GM19043 (cell line): ENCODE results near the gene PANK4.
"Not testable (repeated sequence)": the region's sequence is repeated elsewhere in the genome, so short reads cannot be mapped to it uniquely, and the experiment has no call there.

ENCODE experiments used
- ATAC-seq: cut with Tn5 transposase; IDR thresholded peaks from one replicate; pipeline ENCODE4 v1.9.1; 2021; ENCODE audit warnings: low read depth; ENCODE audit not compliant: unreplicated experiment

PANK4 gene

DNA sequence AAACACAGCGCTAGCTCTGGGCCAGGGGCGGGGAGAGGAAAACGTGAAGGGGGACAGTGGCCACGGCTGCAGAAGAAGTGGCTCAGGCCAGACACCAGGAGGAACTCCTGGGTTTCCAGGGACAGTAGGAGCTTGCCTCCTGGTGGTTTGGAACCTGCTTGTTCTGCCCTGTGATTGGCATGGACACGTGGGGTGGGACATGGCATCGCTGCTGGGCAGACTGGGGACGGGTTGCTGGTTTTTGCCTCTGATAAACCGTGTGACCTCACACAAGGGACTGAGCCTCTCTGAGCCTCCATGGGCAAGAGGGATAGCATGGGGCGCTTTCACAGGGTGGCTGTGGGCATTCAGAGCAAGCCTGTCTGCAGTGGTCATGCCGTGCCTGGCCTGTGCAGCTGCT, 57.9 kb downstream of the PANK4 start:
- ATAC-seq = no peak

DNA sequence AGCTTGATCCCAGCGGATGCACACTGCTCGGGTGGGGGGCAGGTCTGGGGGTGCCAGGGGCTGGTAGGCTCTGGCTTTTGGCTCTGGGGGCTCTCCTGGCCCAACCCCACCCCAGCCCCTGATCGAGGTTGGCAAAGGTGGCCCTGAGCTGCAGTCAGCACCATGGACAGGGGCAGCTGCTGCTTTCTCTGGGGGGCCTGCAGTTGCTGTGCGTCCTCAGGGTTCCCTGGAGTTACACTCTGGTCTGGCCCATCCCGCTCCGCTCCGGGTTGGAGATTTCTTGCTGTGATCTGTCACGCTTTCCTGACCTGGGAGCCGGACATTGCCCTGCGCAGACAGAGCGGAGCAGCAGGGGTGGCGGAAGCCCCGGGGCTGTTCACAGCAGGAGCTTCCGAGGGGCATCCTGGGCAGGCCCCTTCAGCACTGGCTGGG, 58.3 kb downstream of the PANK4 start:
- no peak for ATAC-seq

DNA sequence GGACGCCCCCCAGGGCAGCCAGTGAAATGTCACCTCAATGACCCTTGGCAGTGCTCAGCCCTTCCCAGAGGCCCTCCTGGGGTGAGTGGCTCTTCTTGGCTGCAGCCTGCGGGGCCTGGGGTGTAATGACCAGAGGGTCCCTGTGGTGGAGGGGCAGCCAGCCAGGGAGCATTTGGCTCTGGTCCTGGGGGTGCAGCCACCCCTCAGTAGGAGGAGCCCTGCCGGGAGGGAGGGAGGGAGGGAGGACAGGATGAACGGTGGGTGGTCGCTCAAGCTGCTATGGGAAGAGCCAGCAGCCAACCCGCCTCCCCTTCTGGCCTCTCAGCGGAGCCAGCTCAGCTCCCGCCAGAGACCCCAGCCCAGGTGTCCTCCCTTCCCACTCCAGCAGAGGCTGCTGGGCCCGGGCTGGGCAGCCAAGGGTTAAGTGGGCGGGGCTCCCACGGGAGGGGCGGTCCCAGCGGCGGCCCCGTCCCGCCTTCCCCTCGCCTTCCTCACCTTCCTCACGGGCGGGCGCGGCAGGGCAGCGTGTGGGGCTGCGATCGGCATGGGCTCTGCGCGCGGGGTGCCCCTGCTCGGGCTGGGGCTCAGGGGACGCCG, 59.3 kb downstream of the PANK4 start:
- no peak for ATAC-seq

DNA sequence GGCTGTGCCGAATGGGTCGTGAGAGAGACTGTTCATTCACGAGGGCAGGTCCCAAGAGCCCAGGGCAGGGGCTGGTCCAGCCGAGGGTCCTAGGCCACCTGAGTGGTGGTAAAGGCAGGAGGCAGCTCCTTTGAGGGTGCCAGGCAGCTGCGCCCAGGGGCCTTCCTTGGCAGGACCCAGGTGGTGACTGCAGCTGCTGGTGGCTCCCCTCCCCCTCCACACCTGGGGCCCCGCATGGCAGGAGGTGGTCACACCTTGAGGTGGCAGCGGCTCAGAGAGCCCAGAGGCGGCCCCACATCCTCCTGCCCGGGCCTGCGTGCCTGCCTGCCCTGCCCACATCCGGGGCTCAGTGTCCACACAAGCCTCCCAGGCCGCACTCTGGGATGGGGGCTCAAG, 60.1 kb downstream of the PANK4 start:
- no peak for ATAC-seq

DNA sequence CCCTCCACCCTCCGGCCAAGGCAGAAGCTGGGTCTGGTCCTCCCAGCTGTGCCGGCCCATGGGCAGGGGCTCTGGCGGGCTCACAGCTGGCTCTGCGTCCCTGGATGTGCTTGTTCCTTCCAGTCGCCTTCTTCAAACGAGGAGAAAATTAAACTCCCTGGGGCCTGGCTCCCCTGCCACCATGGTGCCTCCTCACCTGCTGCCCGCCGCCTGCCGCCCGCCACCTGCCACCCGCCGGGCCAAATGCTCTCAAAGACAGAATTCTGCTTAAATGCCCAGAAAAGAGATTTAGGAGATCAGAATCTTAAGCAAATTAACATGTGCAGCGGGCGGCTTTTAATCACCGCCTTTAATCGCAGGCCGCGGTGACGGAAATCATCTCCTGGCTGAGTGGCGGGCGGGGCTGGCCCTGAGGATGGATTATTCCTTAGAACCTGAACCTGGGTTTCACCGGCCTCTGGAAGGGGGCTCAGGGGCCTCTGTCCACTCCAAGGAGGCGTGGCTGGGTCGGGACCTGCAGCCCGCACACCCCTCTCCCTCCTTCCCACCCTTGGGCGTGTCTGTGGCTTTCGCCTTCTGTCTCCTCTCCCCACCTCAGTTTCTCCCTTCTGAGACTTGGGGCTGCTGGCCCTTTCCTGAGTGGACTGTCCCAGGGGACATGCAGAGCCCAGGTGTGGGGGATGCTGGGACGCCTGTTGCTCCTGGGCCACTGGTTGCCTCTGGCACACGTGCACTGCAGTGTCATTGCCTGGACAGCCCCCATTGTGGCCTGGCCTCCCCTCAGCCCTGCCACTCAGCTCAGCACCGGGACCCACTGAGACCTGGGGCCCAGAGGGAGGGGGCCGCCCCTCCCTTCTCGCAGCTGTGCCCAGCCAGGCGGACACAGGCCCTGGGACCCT, 60.8 kb downstream of the PANK4 start:
- ATAC-seq = no peak

DNA sequence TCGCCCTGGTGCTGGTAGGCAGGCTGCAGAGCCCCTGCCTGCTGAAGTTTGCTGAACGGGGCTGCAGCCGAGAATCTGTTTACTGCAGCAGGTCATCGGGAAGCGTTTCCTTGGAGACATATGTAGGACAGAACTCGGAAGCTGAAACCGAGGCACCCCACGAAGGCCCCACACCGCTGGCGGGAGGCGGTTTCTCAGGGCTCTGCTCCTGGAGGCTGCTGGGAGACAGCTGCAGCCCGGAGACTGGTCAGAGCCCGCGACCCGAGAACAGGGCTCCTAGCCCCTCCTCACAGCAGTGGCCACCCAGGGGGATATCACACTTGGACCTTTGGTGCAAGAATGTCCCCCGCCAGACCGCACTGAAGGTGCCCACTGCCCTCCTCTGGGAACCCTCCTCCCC, 63.0 kb downstream of the PANK4 start:
- ATAC-seq = no peak

DNA sequence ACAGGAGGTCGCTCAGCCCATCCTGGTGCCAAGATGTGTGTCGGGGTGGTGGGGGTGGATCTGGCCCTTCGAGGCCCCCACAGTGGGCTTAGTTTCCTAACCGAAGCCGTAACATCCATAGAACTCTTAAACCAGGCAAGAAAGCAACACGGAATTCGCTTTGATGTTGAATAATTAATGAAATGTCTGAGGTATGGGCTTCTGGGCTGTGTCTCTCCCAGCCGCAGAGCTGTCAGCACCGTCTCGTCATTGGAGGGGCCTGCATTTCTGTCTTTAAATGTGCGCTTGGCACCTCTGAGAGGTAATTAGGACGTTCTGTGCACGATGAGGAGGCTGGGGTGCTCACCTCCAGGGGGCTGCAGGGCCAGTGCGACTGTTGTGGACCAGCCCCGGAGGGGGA, 63.6 kb downstream of the PANK4 start:
- no peak for ATAC-seq

DNA sequence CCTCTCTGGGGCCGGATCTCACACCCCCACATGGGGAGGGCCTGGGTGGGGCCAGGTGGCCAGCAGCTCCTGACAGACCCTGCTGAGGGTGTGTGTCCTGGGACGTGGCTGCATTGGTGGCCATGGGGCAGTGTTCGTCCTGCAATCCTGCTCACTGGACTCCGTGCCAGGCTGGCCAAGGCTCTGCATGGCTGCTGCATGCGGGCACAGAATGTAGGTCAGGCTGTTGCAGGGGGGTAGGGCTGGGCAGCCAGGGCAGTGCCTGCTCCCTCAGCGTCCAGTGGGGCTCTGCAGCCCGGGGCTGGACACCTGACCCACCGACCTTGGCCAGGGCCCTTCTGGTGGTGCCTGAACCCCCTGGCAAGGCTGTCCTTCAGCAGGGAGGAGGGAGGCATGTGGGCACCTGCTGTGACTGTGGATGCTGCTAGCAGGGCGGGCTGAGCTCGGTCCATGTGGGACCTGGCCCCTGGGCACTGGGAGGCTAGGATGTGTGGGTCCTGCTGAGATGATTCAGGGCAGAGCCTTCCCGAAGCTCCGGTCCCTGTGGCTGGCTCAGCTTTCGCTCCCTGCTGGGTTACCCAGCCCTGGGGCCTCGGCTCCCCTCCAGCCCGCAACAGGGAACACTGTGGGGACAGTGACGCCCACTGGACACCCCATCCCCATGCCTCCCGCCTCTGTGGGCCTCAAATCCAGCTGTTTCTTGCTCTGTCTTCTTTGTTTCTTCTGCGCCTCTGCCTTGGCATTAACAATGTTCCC, 65.2 kb downstream of the PANK4 start:
- no peak for ATAC-seq

DNA sequence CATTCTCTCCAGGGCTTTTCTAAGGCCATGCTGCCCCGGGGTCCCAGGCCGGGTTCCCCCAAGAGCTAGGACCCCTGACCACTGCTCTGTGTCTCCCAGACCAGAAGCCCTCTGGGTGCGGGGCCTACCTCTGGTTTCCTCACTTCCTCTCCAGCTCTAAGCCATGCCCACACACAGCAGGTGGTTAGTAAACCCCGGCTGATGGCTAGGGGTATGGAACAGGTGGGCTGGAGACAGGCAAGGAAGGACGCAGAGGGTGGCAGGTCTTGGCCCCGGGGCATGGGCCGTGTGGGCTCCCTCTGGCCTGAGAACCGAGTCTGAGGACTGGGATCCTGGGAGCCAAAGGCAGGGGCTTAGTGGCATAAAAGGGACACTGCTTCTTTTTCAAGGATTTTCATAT, 66.2 kb downstream of the PANK4 start:
- no peak for ATAC-seq

DNA sequence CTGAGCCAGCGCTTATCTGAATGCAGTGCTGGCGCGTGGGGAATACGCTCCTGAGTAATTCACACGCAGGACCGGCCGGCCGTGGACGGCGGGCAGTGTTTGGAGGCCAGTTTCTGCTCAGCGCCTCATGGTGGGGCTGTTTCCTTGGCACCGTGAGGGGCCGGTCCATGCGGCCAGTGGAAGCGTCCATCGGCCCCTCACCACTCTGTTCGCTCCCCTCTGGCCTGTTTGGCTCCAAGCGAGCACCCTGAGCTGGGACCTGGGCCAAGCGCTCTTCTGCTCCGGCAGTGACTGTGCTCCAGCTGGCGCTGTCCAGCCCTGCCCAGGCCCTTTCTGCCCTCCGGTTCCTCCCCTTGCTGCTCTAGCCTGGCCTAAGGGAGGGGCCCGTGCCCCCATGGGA, 66.6 kb downstream of the PANK4 start:
- ATAC-seq = no peak

DNA sequence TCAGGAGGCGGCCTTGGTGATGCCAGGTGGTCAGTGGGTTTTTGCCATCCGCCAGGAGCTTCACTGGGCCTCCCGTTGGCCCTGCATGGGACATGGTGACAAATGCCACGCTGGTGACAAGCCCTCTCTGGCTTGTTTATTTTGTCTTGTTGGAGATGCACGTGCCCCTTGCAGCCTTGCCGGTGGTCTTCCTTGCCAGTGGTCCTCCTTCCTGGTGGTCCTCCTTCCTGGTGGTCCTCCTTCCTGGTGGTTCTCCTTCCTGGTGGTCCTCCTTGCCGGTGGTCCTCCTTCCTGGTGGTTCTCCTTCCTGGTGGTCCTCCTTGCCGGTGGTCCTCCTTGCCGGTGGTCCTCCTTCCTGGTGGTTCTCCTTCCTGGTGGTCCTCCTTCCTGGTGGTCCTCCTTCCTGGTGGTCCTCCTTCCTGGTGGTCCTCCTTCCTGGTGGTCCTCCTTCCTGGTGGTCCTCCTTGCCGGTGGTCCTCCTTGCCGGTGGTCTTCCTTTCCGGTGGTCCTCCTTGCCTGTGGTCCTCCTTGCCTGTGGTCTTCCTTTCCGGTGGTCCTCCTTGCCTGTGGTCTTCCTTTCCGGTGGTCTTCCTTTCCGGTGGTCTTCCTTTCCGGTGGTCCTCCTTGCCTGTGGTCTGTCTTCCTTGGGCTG, 67.2 kb downstream of the PANK4 start:
- ATAC-seq = not testable (repeated sequence)

DNA sequence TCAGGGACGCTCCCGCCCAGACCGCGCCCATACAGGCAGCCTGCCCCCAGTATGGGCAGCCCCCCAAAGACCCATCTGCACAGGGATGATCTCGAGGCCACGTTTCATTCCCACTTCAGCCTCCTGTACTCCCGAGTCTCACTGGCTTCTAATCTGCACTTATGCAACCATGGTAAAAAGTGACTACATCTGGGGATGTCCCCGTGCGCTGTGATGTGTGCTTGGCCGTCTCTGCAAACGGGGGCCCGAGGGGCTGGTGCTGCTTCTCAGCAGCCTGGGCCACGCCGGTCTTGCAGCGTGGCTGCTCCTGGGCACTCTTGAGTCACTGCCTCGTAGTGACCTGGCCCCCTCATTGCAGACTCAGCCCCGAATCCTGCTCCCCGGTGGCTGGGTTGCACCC, 67.7 kb downstream of the PANK4 start:
- ATAC-seq = no peak
